OCI-LY1 (cell line): ENCODE results near the gene TP53TG3.
"Not testable (repeated sequence)": the region's sequence is repeated elsewhere in the genome, so short reads cannot be mapped to it uniquely, and the experiment has no call there.

Experiments
- H2AFZ ChIP-seq: fragments of 200-600 bp; sonication (generic), shearing (Covaris generic); 2 replicates; pipeline ENCODE4 v1.6.0; 2014; ENCODE audit warnings: antibody characterized with exemption, mild to moderate bottlenecking, low read length
- H3F3A ChIP-seq: fragments of 200-600 bp; sonication (generic), shearing (Covaris generic); 2 replicates; pipeline ENCODE4 v1.6.0; 2014; ENCODE audit warnings: mild to moderate bottlenecking, antibody characterized with exemption, low read length, moderate library complexity; ENCODE audit not compliant: insufficient read depth
- H3K27ac ChIP-seq: fragments of 200-600 bp; sonication (generic); 2 replicates; pipeline ENCODE4 v1.5.1; 2014; ENCODE audit warnings: low read length, mixed run types, mild to moderate bottlenecking, low read depth; ENCODE audit not compliant: poor library complexity, severe bottlenecking
- H3K27me3 ChIP-seq: fragments of 200-600 bp; sonication (generic); 2 replicates; pipeline ENCODE4 v1.6.0; 2014; ENCODE audit warnings: antibody characterized with exemption, mild to moderate bottlenecking, low read length, moderate library complexity; ENCODE audit not compliant: insufficient read depth
- H3K36me3 ChIP-seq: fragments of 200-600 bp; sonication (generic); 2 replicates; pipeline ENCODE4 v1.6.1; 2014; ENCODE audit warnings: mild to moderate bottlenecking, antibody characterized with exemption, low read length, moderate library complexity, mixed read lengths; ENCODE audit not compliant: insufficient read depth
- H3K4me1 ChIP-seq: fragments of 200-600 bp; sonication (generic); 2 replicates; pipeline ENCODE4 v1.5.1; 2014; ENCODE audit warnings: mild to moderate bottlenecking, low read length, moderate library complexity; ENCODE audit not compliant: insufficient read depth, severe bottlenecking
- H3K4me2 ChIP-seq: fragments of 200-600 bp; sonication (generic), shearing (Covaris generic); 2 replicates; pipeline ENCODE4 v1.6.1; 2014; ENCODE audit warnings: low read length
- H3K4me3 ChIP-seq: fragments of 200-600 bp; sonication (generic); 2 replicates; pipeline ENCODE4 v1.5.1; 2014; ENCODE audit warnings: low read length, low read depth, mild to moderate bottlenecking, mixed read lengths; ENCODE audit not compliant: poor library complexity, severe bottlenecking
- H3K79me2 ChIP-seq: fragments of 200-600 bp; shearing (Covaris generic); 2 replicates; pipeline ENCODE4 v1.6.1; 2016; ENCODE audit warnings: mixed run types, low read length, mixed read lengths; ENCODE audit not compliant: insufficient read depth
- H3K9ac ChIP-seq: fragments of 200-600 bp; sonication (generic), shearing (Covaris generic); 2 replicates; pipeline ENCODE4 v1.6.1; 2014; ENCODE audit warnings: mild to moderate bottlenecking, low read length, mixed read lengths
- H3K9me2 ChIP-seq: fragments of 200-600 bp; sonication (generic), shearing (Covaris generic); 2 replicates; pipeline ENCODE4 v1.6.1; 2014; ENCODE audit warnings: low read depth, mild to moderate bottlenecking, low read length, mixed read lengths
- H3K9me3 ChIP-seq: fragments of 200-600 bp; shearing (Covaris generic); 2 replicates; pipeline ENCODE4 v1.6.1; 2014; ENCODE audit warnings: low read length, mixed read lengths
- H4K20me1 ChIP-seq: fragments of 200-600 bp; sonication (generic), shearing (Covaris generic); 2 replicates; pipeline ENCODE4 v1.6.0; 2016; ENCODE audit warnings: mild to moderate bottlenecking, low read length; ENCODE audit not compliant: insufficient read depth

TP53TG3 gene

GRCh38 chr16:32676065-32676464 lies at the start of gene TP53TG3:
TP53TG3 (minus strand) TSS chr16:32676165; CDS start chr16:32676097, 68 bp downstream.
- H4K20me1 ChIP-seq, H3K4me2 ChIP-seq, H3K9me2 ChIP-seq, H3F3A ChIP-seq, H3K36me3 ChIP-seq, H3K27me3 ChIP-seq, H3K9ac ChIP-seq, H3K4me1 ChIP-seq, H2AFZ ChIP-seq, H3K79me2 ChIP-seq, H3K27ac ChIP-seq, H3K9me3 ChIP-seq, H3K4me3 ChIP-seq: not testable (repeated sequence)

- not testable (repeated sequence) for H3K9me2 ChIP-seq, H3K36me3 ChIP-seq, H3K9me3 ChIP-seq, H3K27ac ChIP-seq, H3K27me3 ChIP-seq, H2AFZ ChIP-seq, H3K9ac ChIP-seq, H3K4me1 ChIP-seq, H3K4me3 ChIP-seq, H4K20me1 ChIP-seq, H3K4me2 ChIP-seq, H3F3A ChIP-seq, H3K79me2 ChIP-seq
These were observed 25.1 kb downstream of the TP53TG3 start for GRCh38 chr16:32650876-32651275.

GRCh38 chr16:32647562-32647961 lies 28.4 kb downstream of the TP53TG3 start:
- not testable (repeated sequence) for H3K4me3 ChIP-seq, H3K79me2 ChIP-seq, H3K9me2 ChIP-seq, H3K9ac ChIP-seq, H4K20me1 ChIP-seq, H3K27ac ChIP-seq, H3F3A ChIP-seq, H3K9me3 ChIP-seq, H3K4me1 ChIP-seq, H3K27me3 ChIP-seq, H3K4me2 ChIP-seq, H3K36me3 ChIP-seq, H2AFZ ChIP-seq

- not testable (repeated sequence) for H4K20me1 ChIP-seq, H3K4me1 ChIP-seq, H3K9me2 ChIP-seq, H3K36me3 ChIP-seq, H3K4me2 ChIP-seq, H3K9ac ChIP-seq, H3K79me2 ChIP-seq, H3K27me3 ChIP-seq, H2AFZ ChIP-seq, H3K9me3 ChIP-seq, H3F3A ChIP-seq, H3K4me3 ChIP-seq, H3K27ac ChIP-seq
These were observed 29.2 kb downstream of the TP53TG3 start for GRCh38 chr16:32646780-32647179.

- not testable (repeated sequence) for H3K27ac ChIP-seq, H3F3A ChIP-seq, H3K9ac ChIP-seq, H3K27me3 ChIP-seq, H2AFZ ChIP-seq, H4K20me1 ChIP-seq, H3K36me3 ChIP-seq, H3K9me2 ChIP-seq, H3K9me3 ChIP-seq, H3K4me1 ChIP-seq, H3K79me2 ChIP-seq, H3K4me2 ChIP-seq, H3K4me3 ChIP-seq
These were observed 29.8 kb downstream of the TP53TG3 start for GRCh38 chr16:32646177-32646576.

- H3K36me3 ChIP-seq, H3K27me3 ChIP-seq, H3K79me2 ChIP-seq, H3F3A ChIP-seq, H4K20me1 ChIP-seq, H3K9me2 ChIP-seq, H3K4me3 ChIP-seq, H3K27ac ChIP-seq, H3K4me1 ChIP-seq, H2AFZ ChIP-seq, H3K4me2 ChIP-seq, H3K9me3 ChIP-seq, H3K9ac ChIP-seq: not testable (repeated sequence)
These were observed 30.6 kb downstream of the TP53TG3 start for GRCh38 chr16:32645278-32645908.

GRCh38 chr16:32644715-32645114 lies 31.2 kb downstream of the TP53TG3 start:
- not testable (repeated sequence) for H3K9me3 ChIP-seq, H3K36me3 ChIP-seq, H3K9ac ChIP-seq, H3K79me2 ChIP-seq, H3K4me2 ChIP-seq, H3K4me3 ChIP-seq, H3K27ac ChIP-seq, H3K4me1 ChIP-seq, H3K9me2 ChIP-seq, H3F3A ChIP-seq, H2AFZ ChIP-seq, H4K20me1 ChIP-seq, H3K27me3 ChIP-seq

GRCh38 chr16:32637614-32638013 lies 38.4 kb downstream of the TP53TG3 start:
- not testable (repeated sequence) for H3F3A ChIP-seq, H3K4me1 ChIP-seq, H3K27me3 ChIP-seq, H3K9me2 ChIP-seq, H2AFZ ChIP-seq, H3K4me2 ChIP-seq, H3K9ac ChIP-seq, H3K27ac ChIP-seq, H3K79me2 ChIP-seq, H4K20me1 ChIP-seq, H3K9me3 ChIP-seq, H3K4me3 ChIP-seq, H3K36me3 ChIP-seq
